Glutamatergic neuron (in vitro differentiated cells): ENCODE data around the gene CNTNAP2. TPM values are rescaled to one million over a fixed set of nuclear protein-coding genes. Genes with fewer than 3 reads are reported as not detected.
"Not testable (repeated sequence)": the region's sequence is repeated elsewhere in the genome, so short reads cannot be mapped to it uniquely, and the experiment has no call there.

ENCODE experiments used
- DNase-seq: peaks from one replicate; pipeline ENCODE4 v3.0.0; 2022
- H3K27ac Mint-ChIP-seq: one replicate; pipeline ENCODE4 v1.8.0; 2020; ENCODE audit warnings: mild to moderate bottlenecking, mixed read lengths, inconsistent platforms; ENCODE audit not compliant: unreplicated experiment
- H3K27me3 Mint-ChIP-seq: one replicate; pipeline ENCODE4 v1.8.0; 2020; ENCODE audit warnings: mild to moderate bottlenecking, moderate library complexity, mixed read lengths, inconsistent platforms; ENCODE audit not compliant: unreplicated experiment
- H3K36me3 Mint-ChIP-seq: one replicate; pipeline ENCODE4 v1.8.0; 2020; ENCODE audit warnings: mild to moderate bottlenecking, mixed read lengths, inconsistent platforms; ENCODE audit not compliant: unreplicated experiment
- H3K4me1 Mint-ChIP-seq: one replicate; pipeline ENCODE4 v1.8.0; 2020; ENCODE audit warnings: mild to moderate bottlenecking, low read depth, mixed read lengths, inconsistent platforms; ENCODE audit not compliant: unreplicated experiment
- H3K4me3 Mint-ChIP-seq: one replicate; pipeline ENCODE4 v1.8.0; 2020; ENCODE audit warnings: mild to moderate bottlenecking, mixed read lengths, inconsistent platforms; ENCODE audit not compliant: unreplicated experiment
- H3K9me3 Mint-ChIP-seq: one replicate; pipeline ENCODE4 v1.8.0; 2020; ENCODE audit warnings: mild to moderate bottlenecking, moderate library complexity, mixed read lengths, inconsistent platforms; ENCODE audit not compliant: unreplicated experiment
- CTCF ChIP-seq: fragments of 200-600 bp; sonication (generic); IDR thresholded peaks from one replicate; pipeline ENCODE4 v1.5.0; 2021; ENCODE audit not compliant: partially characterized antibody, unreplicated experiment
- total RNA-seq: library from RNA; stranded (reverse); fragmentation: NEBNext Ultra II Directional; extraction: Animal tissue kit (Norgen Biotek cat#: 25700); gene quantifications from one replicate; pipeline ENCODE4 v1.2.1, GENCODE V29; 2021; ENCODE audit not compliant: unreplicated experiment

Gene CNTNAP2
- total RNA-seq, 1 donor from 2014 or later = 25.8 TPM

GRCh38 chr7:147586526-147586925, 1469.9 kb downstream of the CNTNAP2 start:
- H3K4me3 Mint-ChIP-seq = no peak overlapping the region
- no peaks in the 10 kb centered on the region for H3K27me3 Mint-ChIP-seq
- H3K9me3 Mint-ChIP-seq = no peaks in the 10 kb centered on the region
- TF ChIP-seq CTCF = no peak
- H3K27ac Mint-ChIP-seq = no peak overlapping the region
- no peaks in the 10 kb centered on the region for H3K4me1 Mint-ChIP-seq
- no peaks in the 10 kb centered on the region for H3K36me3 Mint-ChIP-seq
- no peak for DNase-seq

DNA sequence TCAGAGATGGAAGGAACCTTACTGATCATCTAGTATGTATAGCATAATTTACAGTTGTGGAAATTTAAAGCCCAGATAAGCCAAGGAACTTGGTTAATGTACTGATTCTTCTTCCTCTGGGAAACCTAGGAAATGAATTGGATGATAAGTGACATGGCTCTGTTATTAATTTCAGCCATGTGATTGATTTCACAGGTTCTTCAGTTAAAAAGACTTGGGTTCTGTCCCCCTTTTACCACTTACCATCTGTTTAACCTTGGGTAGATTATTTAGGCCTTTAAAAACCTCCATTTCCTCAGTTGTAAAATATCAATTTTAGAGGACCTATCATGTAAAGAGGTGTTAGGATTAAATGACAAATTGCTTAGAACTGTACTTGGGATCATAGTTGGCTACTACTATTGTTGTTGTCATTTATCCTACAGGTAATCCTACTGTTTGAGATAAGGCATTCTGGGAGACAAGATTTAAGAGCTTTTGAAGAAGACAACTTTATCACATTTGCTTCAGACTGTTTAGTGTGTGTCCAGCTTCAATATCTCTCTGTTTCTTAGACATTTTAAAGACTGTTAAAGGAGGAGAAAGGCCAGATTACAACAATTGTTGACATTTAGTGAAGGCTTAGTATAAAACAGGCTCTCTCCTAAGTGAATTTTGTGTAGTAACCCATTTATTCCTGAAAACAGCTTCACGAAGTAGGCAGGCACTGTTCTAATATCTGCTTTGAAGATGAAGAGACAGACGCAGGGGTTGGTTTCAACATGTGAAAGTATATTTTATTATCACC, 1476.9 kb downstream of the CNTNAP2 start:
- H3K27ac Mint-ChIP-seq = no peak overlapping the region
- no peaks in the 10 kb centered on the region for H3K36me3 Mint-ChIP-seq
- H3K27me3 Mint-ChIP-seq = no peaks in the 10 kb centered on the region
- no peak for DNase-seq
- H3K4me3 Mint-ChIP-seq = no peak overlapping the region
- no peaks in the 10 kb centered on the region for H3K9me3 Mint-ChIP-seq
- H3K4me1 Mint-ChIP-seq = no peaks in the 10 kb centered on the region
- TF ChIP-seq CTCF = no peak

GRCh38 chr7:147595042-147595441, 1478.4 kb downstream of the CNTNAP2 start:
- no peak overlapping the region for H3K27ac Mint-ChIP-seq

GRCh38 chr7:147598687-147599086, 1482.1 kb downstream of the CNTNAP2 start:
- not testable (repeated sequence) for H3K4me3 Mint-ChIP-seq, DNase-seq, H3K9me3 Mint-ChIP-seq, H3K27ac Mint-ChIP-seq, H3K4me1 Mint-ChIP-seq, H3K27me3 Mint-ChIP-seq, H3K36me3 Mint-ChIP-seq

More at GRCh38 chr7:147595042-147595441, 1478.4 kb downstream of the CNTNAP2 start:
- no peak for DNase-seq
- no peaks in the 10 kb centered on the region for H3K9me3 Mint-ChIP-seq
- H3K36me3 Mint-ChIP-seq = no peaks in the 10 kb centered on the region
- peaks cover 2% of the 10 kb centered on the region for H3K27me3 Mint-ChIP-seq
- no peak for TF ChIP-seq CTCF
- no peak overlapping the region for H3K4me3 Mint-ChIP-seq
- H3K4me1 Mint-ChIP-seq = no peaks in the 10 kb centered on the region

- H3K27ac Mint-ChIP-seq = no peak overlapping the region
- no peak for TF ChIP-seq CTCF
- no peak overlapping the region for H3K4me3 Mint-ChIP-seq
- H3K4me1 Mint-ChIP-seq = peaks cover 2% of the 10 kb centered on the region
- no peaks in the 10 kb centered on the region for H3K9me3 Mint-ChIP-seq
- H3K36me3 Mint-ChIP-seq = no peaks in the 10 kb centered on the region
- DNase-seq = no peak
- H3K27me3 Mint-ChIP-seq = no peaks in the 10 kb centered on the region
Observed at GRCh38 chr7:147605323-147605722, 1488.7 kb downstream of the CNTNAP2 start.
